Stimulated activated CD4-positive, alpha-beta T cell treated with anti-CD3 and anti-CD28 coated beads, Interleukin-15, amount 100 ng/mL, for 24 hours (primary cell): Measurements from ENCODE around the gene NDUFA11.
A peak's percentile ranks its signal among the peaks of the same experiment; 100 is the strongest.

Experiments
- DNase-seq: peaks from one replicate; pipeline ENCODE4 v3.0.0-alpha.2; 2020

The NDUFA11 gene

DNA sequence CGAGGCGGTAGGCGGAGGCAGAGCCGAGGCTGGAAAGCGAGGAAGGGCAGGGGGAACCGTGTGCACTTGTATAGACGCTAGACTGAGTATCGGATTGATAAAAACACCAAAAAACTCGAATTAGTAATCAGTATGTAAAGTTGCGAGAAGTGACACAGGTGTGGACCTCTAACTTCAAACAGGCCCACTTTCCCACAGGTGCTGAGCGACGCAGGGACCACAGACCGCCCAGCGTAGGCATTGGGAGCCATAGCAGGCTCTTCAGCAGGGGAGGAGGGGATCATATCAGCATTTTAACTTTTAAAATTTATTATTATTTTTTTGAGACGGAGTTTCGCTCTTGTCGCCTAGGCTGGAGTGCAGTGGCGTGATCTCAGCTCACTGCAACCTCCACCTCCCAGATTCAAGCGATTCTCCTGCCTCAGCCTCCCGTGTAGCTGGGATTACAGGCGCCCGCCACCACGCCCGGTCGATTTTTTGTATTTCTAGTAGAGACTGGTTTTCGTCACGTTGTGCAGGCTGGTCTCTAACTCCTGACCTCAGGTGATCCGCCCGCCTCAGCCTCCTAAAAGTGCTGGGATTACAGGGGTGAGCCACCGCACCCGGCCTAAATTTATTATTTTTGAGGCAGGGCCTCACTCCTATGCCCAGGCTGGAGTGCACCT lies 1.7 kb upstream of the NDUFA11 start:
- DNase-seq: no peak

DNA sequence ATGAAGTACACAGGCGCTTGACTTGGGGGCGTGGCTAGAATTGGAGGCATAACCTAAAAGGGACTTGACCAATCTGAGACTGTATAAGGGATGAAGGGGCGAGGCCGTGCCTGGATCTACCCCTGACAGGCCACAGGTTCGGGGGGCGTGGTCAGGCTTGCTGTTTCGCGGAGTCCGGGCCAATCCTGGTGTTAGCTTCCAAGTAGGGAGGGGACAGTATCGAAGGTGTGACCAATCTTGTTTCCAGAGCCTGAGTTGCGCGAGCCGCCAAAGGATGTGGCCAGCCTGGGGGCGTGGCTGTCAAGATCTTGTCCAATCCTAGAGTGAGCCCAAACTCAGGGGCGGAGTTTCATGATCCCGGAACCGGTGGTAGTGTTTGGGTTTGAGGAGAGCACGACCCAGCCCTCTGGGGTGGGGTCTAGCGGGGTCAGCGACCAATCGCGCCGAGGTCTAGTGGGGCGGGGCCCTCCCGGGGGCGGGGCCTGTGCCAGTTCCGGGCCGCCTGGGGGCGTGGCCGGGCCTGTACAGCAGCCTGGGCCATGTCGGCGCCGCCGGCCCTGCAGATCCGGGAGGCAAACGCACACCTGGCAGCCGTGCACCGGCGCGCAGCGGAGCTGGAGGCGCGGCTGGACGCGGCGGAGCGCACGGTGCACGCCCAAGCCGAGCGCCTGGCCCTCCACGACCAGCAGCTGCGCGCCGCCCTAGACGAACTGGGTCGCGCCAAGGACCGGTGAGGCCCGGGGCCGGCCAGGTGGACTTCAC lies 943 bp upstream of the NDUFA11 start, which contains the start of gene VMAC:
TSS of gene VMAC (plus strand) at position 521 of the 762 bp plus-strand sequence. CDS start at position 540, 19 bp downstream.
- peak; percentile 100 for DNase-seq

DNA sequence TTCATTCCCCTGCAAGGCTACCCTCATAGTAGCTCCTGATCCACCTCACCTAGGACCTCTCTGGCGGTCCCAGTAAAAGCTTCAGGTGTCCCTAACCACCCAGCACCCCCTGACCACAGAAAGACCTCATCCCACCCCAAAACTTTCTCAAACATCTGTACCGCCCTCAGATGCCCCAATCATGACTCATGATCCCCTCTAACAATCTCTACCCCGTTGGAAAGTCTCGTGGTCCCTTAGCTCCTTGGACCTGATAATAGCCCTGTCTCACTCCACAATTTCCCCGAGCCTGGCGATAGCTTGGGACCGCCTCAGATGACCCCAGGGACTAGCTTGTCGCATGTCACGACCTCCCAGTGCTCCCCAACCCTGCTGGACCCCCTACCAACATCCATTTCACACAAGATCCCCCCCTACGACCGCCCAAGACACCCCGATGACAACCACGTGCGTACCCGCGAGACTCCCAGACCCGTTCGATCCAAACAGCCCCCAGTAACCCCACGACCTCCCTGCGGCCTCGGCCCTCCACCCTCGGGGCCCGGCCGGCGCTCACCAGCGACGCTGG lies 450 bp downstream of the NDUFA11 start:
- DNase-seq: peak; percentile 26

DNA sequence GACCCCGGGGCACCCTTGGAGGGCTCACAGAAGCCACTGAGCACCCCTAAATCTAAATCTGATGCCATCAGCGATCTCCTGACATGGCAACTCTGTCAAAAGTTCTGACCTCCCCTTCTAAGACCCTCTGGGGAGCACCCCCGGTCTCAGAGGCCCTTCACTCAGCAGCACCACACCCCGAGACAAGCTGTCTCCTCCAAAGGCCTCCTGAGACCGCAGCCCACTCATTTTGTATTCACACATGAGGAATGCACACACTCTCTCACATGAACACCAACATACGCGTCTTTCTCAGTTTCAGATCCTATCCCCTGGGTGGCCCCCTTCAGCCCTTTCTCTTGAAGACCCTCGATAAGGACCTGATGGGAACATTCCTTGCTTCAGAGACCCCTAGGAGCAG lies 2.6 kb downstream of the NDUFA11 start:
- no peak for DNase-seq

DNA sequence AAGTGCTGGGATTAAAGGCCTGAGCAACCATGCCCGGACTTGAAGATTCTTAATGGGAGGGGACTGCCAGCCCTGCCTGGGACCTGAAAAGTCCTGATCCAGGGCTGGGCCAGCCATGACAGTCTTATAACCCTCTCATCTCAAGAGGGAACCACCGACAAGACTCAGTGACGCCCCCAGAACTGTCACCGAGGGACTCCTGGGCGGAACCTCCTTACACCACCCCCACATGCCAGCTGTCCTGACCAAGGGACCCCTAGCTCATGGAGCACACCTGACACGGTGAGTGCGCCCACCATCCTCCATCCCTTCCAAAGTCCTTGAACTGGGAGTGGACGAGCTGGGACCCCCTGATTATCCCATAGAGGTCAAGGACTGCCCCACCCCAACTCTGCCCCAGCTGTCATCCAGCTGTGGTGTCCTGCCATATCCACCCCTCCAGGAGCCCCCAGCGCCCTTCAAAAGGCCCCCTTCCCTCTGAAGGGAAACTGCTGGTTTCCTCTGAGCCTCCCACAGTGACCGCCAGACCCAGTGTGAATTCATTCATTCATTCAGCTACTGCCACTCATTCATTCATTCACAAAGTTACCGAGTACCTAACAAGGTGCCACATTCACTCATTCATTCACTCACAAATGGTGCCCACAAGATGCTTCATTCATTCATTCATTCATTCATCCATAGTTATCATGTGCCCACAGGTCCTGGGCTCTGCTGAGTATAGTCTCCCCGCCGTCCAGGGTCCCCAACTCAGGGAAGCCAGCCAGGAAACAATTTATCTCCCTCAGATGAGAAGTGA lies 3.7 kb downstream of the NDUFA11 start:
- no peak for DNase-seq

DNA sequence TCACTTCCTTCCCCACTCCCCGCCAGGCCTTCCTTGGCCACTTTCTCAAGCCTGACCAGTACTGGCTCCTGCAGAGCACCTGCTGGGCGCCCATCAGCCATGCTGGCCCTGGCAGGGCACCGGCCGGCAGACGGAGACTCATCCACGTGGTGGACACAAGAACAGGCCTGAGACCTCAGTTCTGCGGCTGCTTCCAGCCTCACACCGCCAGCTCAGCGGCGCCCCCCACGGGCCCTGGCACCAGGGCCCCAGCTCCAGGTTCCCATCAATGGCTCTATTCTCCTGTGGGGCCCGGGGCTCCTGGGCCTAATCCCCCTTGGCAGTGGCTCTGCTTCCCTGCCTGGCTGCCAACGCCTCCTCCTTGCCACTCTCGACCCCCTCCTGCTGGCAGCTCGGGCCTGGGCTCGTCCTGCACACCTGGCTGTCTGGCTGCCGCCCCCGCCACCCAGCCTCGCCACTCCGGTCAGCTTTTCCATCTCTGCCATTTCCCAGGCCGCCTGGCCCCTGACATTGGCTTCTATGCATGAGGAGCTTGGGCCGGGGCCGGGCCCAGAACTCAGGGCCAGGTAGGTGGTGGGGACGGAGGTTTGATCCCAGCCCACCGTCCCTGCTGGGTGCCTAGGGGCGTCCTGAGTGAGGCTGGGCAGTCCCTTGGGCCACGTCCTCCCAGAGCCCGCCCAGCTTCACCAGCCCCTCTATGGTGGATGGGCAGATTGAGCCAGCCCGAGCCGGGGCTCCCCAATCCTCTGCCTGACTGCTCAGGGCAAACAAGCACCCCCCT lies 6.2 kb downstream of the NDUFA11 start:
- no peak for DNase-seq

- DNase-seq: no peak
Measured at GRCh38 chr19:5896365-5897076, 7.1 kb downstream of the NDUFA11 start.

GRCh38 chr19:5895890-5896289 lies 7.7 kb downstream of the NDUFA11 start:
- no peak for DNase-seq

DNA sequence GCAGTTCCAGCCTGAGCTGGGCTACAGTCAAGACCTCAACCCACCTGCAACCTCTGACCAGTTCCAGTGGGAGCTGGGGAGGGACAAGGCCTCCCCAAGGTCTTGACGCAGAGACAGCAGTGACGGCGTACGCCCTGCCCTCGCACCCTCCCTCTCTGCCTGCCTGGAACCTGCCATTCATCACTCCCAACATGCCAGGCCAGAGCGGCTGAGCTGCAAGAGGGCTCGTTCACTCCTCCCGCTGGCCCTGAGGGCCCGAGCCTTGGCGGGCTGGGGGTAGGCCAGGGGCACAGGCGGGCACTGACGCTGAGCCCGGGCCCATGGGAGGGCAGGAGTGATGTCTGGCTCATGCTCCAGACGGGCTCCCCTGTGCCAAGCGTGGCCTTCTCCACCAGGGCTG lies 8.2 kb downstream of the NDUFA11 start:
- no peak for DNase-seq

- no peak for DNase-seq
Measured at GRCh38 chr19:5894704-5895349, 8.8 kb downstream of the NDUFA11 start.

DNA sequence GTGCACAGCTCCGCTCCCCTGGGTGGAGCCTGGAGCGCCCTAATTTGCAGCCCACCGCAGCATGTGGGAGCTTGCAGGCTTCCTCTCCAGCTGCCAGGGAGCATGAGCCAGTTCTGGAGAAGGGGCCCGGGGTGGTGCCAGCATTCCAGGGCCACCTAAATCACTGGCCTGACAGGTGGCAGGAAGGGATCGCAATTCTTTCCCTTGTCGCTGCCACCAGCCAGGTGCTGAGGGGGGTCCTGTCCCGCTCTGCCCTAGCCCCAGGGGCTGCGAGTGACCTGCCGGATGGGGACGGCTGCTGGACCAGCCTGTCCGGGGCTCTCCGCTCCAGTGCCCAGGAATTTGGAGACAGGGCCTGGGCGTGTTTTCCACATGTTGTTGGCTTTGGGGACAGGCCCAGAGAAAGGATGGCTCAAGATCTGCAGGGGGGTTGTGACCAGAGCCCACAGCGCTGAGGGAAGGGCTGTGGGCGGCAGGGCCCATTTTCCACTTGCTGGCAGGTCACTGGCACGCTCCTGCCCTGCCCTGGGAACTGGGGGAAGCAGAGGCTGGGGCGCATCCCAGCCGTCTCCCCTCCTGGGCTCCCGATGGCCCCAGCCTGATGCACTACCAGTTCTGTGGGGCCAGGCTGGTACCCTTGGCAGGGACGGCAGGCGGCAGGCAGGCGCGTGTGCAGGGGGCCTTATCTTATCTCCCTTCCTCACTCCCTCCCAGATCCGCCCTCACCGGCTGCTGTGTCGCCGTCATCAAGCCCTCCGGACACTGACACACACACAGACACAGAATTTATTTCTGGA lies 9.5 kb downstream of the NDUFA11 start:
- DNase-seq: no peak

GRCh38 chr19:5893296-5893903 lies 10.2 kb downstream of the NDUFA11 start:
- no peak for DNase-seq

GRCh38 chr19:5892772-5893275 lies 10.8 kb downstream of the NDUFA11 start:
- no peak for DNase-seq

GRCh38 chr19:5891938-5892771 lies 11.4 kb downstream of the NDUFA11 start:
- DNase-seq: peak; percentile 39

- DNase-seq: no peak
Measured at GRCh38 chr19:5891572-5891937, 12.0 kb downstream of the NDUFA11 start.

DNA sequence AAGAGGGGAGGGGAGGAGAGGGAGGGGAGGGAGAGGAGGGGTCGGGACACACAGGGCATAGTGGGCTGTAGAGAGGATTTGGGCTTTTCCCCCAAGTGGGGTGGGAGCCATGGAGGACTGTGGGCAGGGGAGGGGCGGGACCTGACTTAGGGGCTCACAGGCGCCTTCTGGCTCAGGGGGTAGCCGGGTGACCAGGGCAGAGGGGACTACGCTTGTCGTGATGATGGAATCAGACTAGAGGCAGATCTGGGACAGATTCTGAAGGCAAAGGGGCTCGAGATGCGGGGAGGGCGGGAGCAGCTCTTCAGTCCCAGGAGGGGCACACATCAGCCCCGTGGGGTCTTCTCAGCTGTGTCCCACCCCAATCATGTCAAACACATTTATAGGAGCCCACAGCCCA lies 13.5 kb downstream of the NDUFA11 start:
- no peak for DNase-seq

GRCh38 chr19:5889288-5889971 lies 14.2 kb downstream of the NDUFA11 start:
- DNase-seq: no peak
